NCI-H82 treated with DMSO at 0.1 percent for 48 hours (cell line): ENCODE measurements around the gene BPIFB1.

Source experiments
- DNase-seq: peaks from one replicate; lab custom pipeline; 2025; ENCODE audit not compliant: unreplicated experiment; lab: John Stamatoyannopoulos, UW

Gene BPIFB1

GRCh38 chr20:33291830-33292355 is 8.9 kb downstream of the BPIFB1 start:
- peak; percentile 23 for DNase-seq

- no peak for DNase-seq
These were observed 13.2 kb downstream of the BPIFB1 start for GRCh38 chr20:33296206-33296605.

GRCh38 chr20:33298391-33298790 is 15.4 kb downstream of the BPIFB1 start:
- no peak for DNase-seq

- DNase-seq, result peak; percentile 54
These were observed 16.1 kb downstream of the BPIFB1 start for GRCh38 chr20:33299111-33299603.

GRCh38 chr20:33301192-33301930 is 18.3 kb downstream of the BPIFB1 start:
- DNase-seq, result no peak

GRCh38 chr20:33303595-33303994 is 20.6 kb downstream of the BPIFB1 start:
- no peak for DNase-seq

GRCh38 chr20:33304046-33304445 is 21.0 kb downstream of the BPIFB1 start:
- DNase-seq, result no peak

- DNase-seq, result no peak
These were observed 22.6 kb downstream of the BPIFB1 start for GRCh38 chr20:33305589-33306057.

- no peak for DNase-seq
These were observed 23.2 kb downstream of the BPIFB1 start for GRCh38 chr20:33306228-33306627.

GRCh38 chr20:33306807-33307206 is 23.8 kb downstream of the BPIFB1 start:
- DNase-seq, result no peak

GRCh38 chr20:33308668-33309067 is 25.7 kb downstream of the BPIFB1 start:
- no peak for DNase-seq

GRCh38 chr20:33309631-33310030 is 26.6 kb downstream of the BPIFB1 start:
- no peak for DNase-seq

GRCh38 chr20:33310327-33310899 is 27.4 kb downstream of the BPIFB1 start:
- no peak for DNase-seq

GRCh38 chr20:33311011-33311410 is 28.0 kb downstream of the BPIFB1 start:
- DNase-seq, result no peak

- no peak for DNase-seq
These were observed 29.0 kb downstream of the BPIFB1 start for GRCh38 chr20:33311996-33312395.

GRCh38 chr20:33312583-33312982 is 29.6 kb downstream of the BPIFB1 start:
- DNase-seq, result no peak

- no peak for DNase-seq
These were observed 30.8 kb downstream of the BPIFB1 start for GRCh38 chr20:33313686-33314314.

- no peak for DNase-seq
These were observed 33.3 kb downstream of the BPIFB1 start for GRCh38 chr20:33316343-33316742.

GRCh38 chr20:33316958-33317357 is 33.9 kb downstream of the BPIFB1 start:
- DNase-seq, result no peak

GRCh38 chr20:33317424-33318095 is 34.5 kb downstream of the BPIFB1 start:
- no peak for DNase-seq

- no peak for DNase-seq
These were observed 35.0 kb downstream of the BPIFB1 start for GRCh38 chr20:33318096-33318429.
